ENCODE data around the gene CAPN15. TPM values are rescaled to one million over a fixed set of nuclear protein-coding genes. Genes with fewer than 3 reads are reported as not detected.
A peak's percentile ranks its signal among the peaks of the same experiment; 100 is the strongest.

The CAPN15 gene
- total RNA-seq, 1 donor, result 43.9 TPM

DNA sequence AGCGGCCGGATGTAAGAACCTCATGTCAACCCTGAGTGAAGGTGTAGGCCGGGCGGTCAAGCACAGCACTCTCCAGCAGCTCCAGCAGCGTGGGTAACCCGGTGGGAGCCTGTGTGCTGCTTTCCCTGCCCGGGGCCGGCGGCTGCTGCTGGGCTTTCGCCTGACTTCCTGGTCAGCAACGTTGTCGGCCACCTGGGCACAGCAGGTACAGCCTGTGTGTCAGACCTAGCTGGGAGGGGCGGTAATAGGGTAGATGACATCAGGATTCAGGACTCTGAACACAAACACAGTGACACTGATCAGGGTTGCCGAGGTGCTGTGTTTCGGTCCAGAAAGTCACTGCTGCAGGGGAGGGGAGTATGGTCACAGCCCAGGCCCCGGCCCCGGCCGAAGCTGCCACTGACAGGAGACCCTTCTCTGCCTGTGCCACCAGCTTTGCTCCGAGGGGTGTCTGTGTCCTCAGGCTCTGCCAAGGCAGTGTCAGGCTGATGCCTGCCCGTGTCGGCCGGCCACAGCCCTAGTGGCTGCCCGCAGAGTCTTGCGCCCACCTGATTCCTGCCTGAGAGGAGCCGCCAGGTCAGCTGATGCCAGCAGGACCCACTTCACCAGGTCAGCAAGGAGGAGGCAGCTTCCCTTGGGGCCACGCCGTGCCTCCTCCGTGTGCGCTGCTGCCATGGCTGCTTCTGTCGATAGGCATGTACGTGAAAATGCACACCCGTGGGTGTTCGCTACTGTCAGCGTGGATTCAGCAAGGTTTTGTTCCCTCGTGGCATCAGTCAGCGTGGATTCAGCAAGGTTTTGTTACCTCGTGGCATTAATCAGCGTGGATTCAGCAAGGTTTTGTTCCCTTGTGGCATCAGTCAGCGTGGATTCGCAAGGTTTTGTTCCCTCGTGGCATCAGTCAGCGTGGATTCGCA is 71.6 kb downstream of the CAPN15 start:
- DNase-seq (ENCODE audit: low read depth), result no peak
- H3K4me3 ChIP-seq (ENCODE audit: low read depth, low read length), result no peak overlapping the region
- TF ChIP-seq, protein P1, sequence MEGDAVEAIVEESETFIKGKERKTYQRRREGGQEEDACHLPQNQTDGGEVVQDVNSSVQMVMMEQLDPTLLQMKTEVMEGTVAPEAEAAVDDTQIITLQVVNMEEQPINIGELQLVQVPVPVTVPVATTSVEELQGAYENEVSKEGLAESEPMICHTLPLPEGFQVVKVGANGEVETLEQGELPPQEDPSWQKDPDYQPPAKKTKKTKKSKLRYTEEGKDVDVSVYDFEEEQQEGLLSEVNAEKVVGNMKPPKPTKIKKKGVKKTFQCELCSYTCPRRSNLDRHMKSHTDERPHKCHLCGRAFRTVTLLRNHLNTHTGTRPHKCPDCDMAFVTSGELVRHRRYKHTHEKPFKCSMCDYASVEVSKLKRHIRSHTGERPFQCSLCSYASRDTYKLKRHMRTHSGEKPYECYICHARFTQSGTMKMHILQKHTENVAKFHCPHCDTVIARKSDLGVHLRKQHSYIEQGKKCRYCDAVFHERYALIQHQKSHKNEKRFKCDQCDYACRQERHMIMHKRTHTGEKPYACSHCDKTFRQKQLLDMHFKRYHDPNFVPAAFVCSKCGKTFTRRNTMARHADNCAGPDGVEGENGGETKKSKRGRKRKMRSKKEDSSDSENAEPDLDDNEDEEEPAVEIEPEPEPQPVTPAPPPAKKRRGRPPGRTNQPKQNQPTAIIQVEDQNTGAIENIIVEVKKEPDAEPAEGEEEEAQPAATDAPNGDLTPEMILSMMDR (IDR thresholded peaks at IDR 0.05; ENCODE audit: insufficient read depth, low read length), result no peak

DNA sequence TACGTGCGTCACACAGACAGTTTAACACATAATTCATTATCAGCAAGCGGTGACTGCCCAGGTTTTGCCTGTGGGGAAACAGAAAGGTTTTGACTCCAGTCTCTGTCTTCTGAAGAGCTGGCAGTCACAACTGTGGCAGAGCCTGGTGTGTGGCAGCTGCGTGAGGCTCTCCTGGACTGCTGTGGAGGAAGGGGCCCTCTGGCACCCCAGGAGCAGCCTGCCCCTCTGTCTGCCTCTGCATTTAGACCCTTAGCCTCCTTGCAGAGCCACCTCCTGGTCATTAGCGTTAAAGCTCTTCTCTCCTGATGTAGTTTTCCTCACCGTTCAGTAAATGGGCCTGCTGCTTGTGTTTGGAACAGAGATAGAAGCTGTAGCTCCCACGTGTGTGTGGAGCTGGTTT is 73.3 kb downstream of the CAPN15 start:
- H3K4me3 ChIP-seq (ENCODE audit: low read depth, low read length), result no peak overlapping the region
- TF ChIP-seq, protein P1 (IDR thresholded peaks at IDR 0.05; ENCODE audit: insufficient read depth, low read length), result peak; percentile 26
- no peak for DNase-seq (ENCODE audit: low read depth)

DNA sequence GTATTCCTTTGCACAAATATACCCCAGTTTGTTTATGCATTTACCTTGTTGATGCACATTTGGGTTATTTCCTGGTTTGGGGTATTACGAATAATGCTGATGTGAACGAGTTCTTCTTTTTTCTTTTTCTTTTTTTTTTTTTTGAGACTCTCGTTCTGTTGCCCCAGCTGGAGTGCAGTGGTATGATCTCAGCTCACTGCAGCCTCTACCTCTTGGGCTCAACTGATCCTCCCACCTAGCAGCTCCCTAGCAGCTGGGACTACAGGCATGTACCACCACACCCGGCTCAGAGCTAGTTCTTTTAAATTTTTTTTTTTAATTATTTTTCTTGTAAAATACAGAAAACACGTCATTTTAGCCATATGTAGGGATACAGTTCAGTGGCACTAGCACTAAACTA is 76.4 kb downstream of the CAPN15 start:
- no peak overlapping the region for H3K4me3 ChIP-seq (ENCODE audit: low read depth, low read length)
- DNase-seq (ENCODE audit: low read depth), result no peak
- TF ChIP-seq, protein P1 (IDR thresholded peaks at IDR 0.05; ENCODE audit: insufficient read depth, low read length), result no peak

Small RNA genes lying within 50 kb of the gene (small RNA-seq; reads per million reads assigned to genes)
- gene MIR3176 (not detected), gene MIR5587 (1.0 reads per million, percentile 34 among the genes with 10 or more reads in this experiment), gene Z98883.1 (not detected)

Other genes with a start within 250 kb of the CAPN15 start
- gene ARHGDIG, start 247.1 kb upstream of the CAPN15 start, total RNA-seq (ENCODE audit: low replicate concordance), result 1.6 TPM in 1 of 2 replicates, not detected in the other
- gene PDIA2, start 244.5 kb upstream of the CAPN15 start, total RNA-seq (ENCODE audit: low replicate concordance), result not detected in 2 replicates
- gene AXIN1, start 175.0 kb upstream of the CAPN15 start, total RNA-seq (ENCODE audit: low replicate concordance), result 13.4 and 26.4 TPM in 2 replicates
- gene MRPL28, start 157.2 kb upstream of the CAPN15 start, total RNA-seq (ENCODE audit: low replicate concordance), result 49.3 and 83.6 TPM in 2 replicates
- 25.2 and 51.2 TPM in 2 replicates for gene PGAP6, start 145.7 kb upstream of the CAPN15 start, total RNA-seq (ENCODE audit: low replicate concordance)
- 35.8 and 75.8 TPM in 2 replicates for gene NME4, start 130.5 kb upstream of the CAPN15 start, total RNA-seq (ENCODE audit: low replicate concordance)
- gene DECR2, start 125.8 kb upstream of the CAPN15 start, total RNA-seq (ENCODE audit: low replicate concordance), result 6.1 and 8.1 TPM in 2 replicates
- gene RAB11FIP3, start 102.1 kb upstream of the CAPN15 start, total RNA-seq (ENCODE audit: low replicate concordance), result 14.7 and 24.4 TPM in 2 replicates
- gene PRR35, start 32.7 kb downstream of the CAPN15 start, total RNA-seq (ENCODE audit: low replicate concordance), result not detected in 2 replicates
- 2.0 and 2.5 TPM in 2 replicates for gene NHLRC4, start 39.3 kb downstream of the CAPN15 start, total RNA-seq (ENCODE audit: low replicate concordance)
- gene PIGQ, start 42.3 kb downstream of the CAPN15 start, total RNA-seq (ENCODE audit: low replicate concordance), result 20.7 and 29.1 TPM in 2 replicates
- gene RAB40C, start 62.4 kb downstream of the CAPN15 start, total RNA-seq (ENCODE audit: low replicate concordance), result 12.0 and 14.6 TPM in 2 replicates
- 0.18 and 0.25 TPM in 2 replicates for gene WFIKKN1, start 103.3 kb downstream of the CAPN15 start, total RNA-seq (ENCODE audit: low replicate concordance)
- gene METTL26, start 108.6 kb downstream of the CAPN15 start, total RNA-seq (ENCODE audit: low replicate concordance), result 85.0 and 86.0 TPM in 2 replicates
- 13.3 and 22.4 TPM in 2 replicates for gene MCRIP2, start 114.1 kb downstream of the CAPN15 start, total RNA-seq (ENCODE audit: low replicate concordance)
- gene WDR90, start 121.7 kb downstream of the CAPN15 start, total RNA-seq (ENCODE audit: low replicate concordance), result 12.7 and 25.0 TPM in 2 replicates
- gene RHOT2, start 140.4 kb downstream of the CAPN15 start, total RNA-seq (ENCODE audit: low replicate concordance), result 24.4 and 34.5 TPM in 2 replicates
- 1.6 and 3.2 TPM in 2 replicates for gene RHBDL1, start 148.0 kb downstream of the CAPN15 start, total RNA-seq (ENCODE audit: low replicate concordance)
- gene STUB1, start 152.7 kb downstream of the CAPN15 start, total RNA-seq (ENCODE audit: low replicate concordance), result 88.9 and 112 TPM in 2 replicates
- gene JMJD8, start 156.6 kb downstream of the CAPN15 start, total RNA-seq (ENCODE audit: low replicate concordance), result 32.0 and 42.8 TPM in 2 replicates
- gene WDR24, start 162.7 kb downstream of the CAPN15 start, total RNA-seq (ENCODE audit: low replicate concordance), result 8.1 and 8.3 TPM in 2 replicates
- under 0.01 TPM in 1 of 2 replicates, not detected in the other for gene FBXL16, start 178.1 kb downstream of the CAPN15 start, total RNA-seq (ENCODE audit: low replicate concordance)
- gene METRN, start 187.4 kb downstream of the CAPN15 start, total RNA-seq (ENCODE audit: low replicate concordance), result 30.7 and 38.8 TPM in 2 replicates
- gene ANTKMT, start 193.4 kb downstream of the CAPN15 start, total RNA-seq (ENCODE audit: low replicate concordance), result 21.8 and 70.1 TPM in 2 replicates
- gene CCDC78, start 198.7 kb downstream of the CAPN15 start, total RNA-seq (ENCODE audit: low replicate concordance), result 1.1 and 1.8 TPM in 2 replicates
- 10.6 and 21.1 TPM in 2 replicates for gene HAGHL, start 199.4 kb downstream of the CAPN15 start, total RNA-seq (ENCODE audit: low replicate concordance)
- 20.0 and 24.7 TPM in 2 replicates for gene CIAO3, start 213.3 kb downstream of the CAPN15 start, total RNA-seq (ENCODE audit: low replicate concordance)
- not detected in 2 replicates for gene MSLN, start 233.0 kb downstream of the CAPN15 start, total RNA-seq (ENCODE audit: low replicate concordance)